Activated T-cell treated with anti-CD3 and anti-CD28 coated beads, Interleukin-2, amount 50 U/mL, for 24 hours (primary cell): ENCODE data around the gene RUBCNL.
A peak's percentile ranks its signal among the peaks of the same experiment; 100 is the strongest.
"Not testable (repeated sequence)": the region's sequence is repeated elsewhere in the genome, so short reads cannot be mapped to it uniquely, and the experiment has no call there.

Experiments used
- DNase-seq: peaks from one replicate; pipeline ENCODE4 v3.0.0-alpha.2; 2020
- H3K27ac Mint-ChIP-seq: 2 replicates; pipeline ENCODE4 v1.8.0; 2020; ENCODE audit warnings: mild to moderate bottlenecking, mixed read lengths
- H3K27me3 Mint-ChIP-seq: 2 replicates; pipeline ENCODE4 v1.8.0; 2020; ENCODE audit warnings: mixed read lengths
- H3K36me3 Mint-ChIP-seq: 2 replicates; pipeline ENCODE4 v1.8.0; 2020; ENCODE audit warnings: low read depth, mixed read lengths
- H3K4me1 Mint-ChIP-seq: 2 replicates; pipeline ENCODE4 v1.8.0; 2020; ENCODE audit warnings: low read depth, mixed read lengths
- H3K4me3 Mint-ChIP-seq: 2 replicates; pipeline ENCODE4 v1.8.0; 2020; ENCODE audit warnings: mild to moderate bottlenecking, moderate library complexity, mixed read lengths
- H3K9me3 Mint-ChIP-seq: 2 replicates; pipeline ENCODE4 v1.8.0; 2020; ENCODE audit warnings: mixed read lengths

Gene RUBCNL, protein sequence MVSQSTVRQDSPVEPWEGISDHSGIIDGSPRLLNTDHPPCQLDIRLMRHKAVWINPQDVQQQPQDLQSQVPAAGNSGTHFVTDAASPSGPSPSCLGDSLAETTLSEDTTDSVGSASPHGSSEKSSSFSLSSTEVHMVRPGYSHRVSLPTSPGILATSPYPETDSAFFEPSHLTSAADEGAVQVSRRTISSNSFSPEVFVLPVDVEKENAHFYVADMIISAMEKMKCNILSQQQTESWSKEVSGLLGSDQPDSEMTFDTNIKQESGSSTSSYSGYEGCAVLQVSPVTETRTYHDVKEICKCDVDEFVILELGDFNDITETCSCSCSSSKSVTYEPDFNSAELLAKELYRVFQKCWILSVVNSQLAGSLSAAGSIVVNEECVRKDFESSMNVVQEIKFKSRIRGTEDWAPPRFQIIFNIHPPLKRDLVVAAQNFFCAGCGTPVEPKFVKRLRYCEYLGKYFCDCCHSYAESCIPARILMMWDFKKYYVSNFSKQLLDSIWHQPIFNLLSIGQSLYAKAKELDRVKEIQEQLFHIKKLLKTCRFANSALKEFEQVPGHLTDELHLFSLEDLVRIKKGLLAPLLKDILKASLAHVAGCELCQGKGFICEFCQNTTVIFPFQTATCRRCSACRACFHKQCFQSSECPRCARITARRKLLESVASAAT

DNA sequence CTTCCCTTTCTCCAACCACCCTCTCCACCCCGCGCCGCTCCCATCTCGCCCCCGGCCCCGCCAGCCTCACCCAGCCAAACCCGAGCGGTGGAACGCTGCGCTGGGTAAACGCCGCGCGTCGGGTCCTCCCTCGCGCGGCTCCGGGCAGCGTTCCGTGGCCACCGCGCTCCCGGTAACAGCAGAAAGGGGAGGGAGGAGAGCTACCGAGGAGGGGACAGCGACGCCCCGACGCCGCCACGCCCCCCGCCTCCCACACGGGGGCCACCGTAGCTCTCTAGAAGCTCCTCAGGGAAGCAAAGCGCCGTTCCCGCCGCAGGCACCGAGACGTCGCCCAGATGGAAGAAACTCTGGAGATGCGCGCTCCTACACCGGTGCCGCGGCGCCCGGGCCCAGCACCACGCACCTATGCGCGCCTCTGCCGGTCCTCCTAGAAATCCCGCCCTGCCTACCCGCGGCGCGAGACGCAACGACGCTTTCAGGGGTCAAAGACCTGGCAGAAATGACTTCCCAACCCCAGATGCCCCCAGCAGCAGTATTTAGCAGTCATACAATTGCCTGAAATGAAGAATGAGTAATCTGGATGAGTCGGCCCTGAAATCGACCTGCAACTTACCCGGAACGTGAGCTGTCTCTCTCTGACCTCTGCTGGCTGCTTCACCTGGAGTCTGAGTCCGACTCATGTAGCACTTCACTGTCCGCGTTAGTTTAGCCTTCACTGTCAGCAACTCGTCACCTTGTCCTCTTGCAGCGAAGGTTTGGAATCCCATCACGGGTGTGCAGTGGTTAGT is at the start of gene RUBCNL:
TSS of gene RUBCNL (minus strand) at position 189 of the 788 bp plus-strand sequence. CDS start 14,777 bp downstream, outside the sequence.
- DNase-seq, result peak; percentile 63
- Mint-ChIP-seq H3K4me1 (peaks cover 30% of the 10 kb centered on the region), H3K4me3 (peak within 1 kb of the TSS; percentile 82), H3K27me3 (peaks cover 51% of the 10 kb centered on the region), H3K36me3 (no peaks in the 10 kb centered on the region), H3K27ac (peak within 1 kb of the TSS; percentile 51), H3K9me3 (no peaks in the 10 kb centered on the region)

DNA sequence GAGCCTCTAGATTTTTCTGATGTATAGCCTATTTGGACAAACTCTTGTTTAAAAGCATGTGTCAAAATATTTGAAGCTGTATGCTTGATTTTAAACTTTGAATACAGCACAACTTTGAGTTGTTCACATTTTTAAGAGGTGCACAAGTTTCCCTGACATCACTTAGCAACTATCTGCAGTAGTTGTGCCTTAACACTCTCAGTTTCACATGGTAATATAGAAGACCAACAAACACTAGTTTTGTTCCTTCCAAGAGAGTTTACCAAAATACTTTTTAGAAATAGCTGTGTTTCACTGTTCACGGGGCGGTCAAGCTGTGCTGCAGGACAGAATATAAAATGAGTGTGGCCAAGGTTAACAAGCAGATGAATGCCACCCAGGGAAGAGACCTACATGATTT is 42.5 kb upstream of the RUBCNL start:
- H3K36me3 Mint-ChIP-seq, H3K4me1 Mint-ChIP-seq, H3K27ac Mint-ChIP-seq, DNase-seq, H3K27me3 Mint-ChIP-seq, H3K9me3 Mint-ChIP-seq, H3K4me3 Mint-ChIP-seq: not testable (repeated sequence)

DNA sequence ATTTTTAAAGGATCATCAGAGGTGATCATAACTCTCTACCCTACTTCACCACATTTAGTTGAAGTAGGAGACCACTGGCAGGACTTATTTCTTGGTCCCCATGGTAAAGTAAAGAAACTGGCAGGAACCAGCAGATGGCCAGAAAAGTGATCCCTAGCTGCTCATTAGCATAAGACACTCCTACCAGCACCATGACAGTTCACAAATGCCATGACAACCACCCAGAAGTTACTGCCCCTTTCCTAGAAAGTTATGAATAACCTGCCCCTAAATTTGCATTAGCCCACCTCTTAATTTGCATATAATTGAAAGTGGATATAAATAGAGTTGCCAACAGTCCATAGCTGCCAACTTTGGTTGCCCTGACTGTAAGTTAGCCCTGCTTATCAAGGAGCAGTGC is 18.4 kb upstream of the RUBCNL start:
- DNase-seq, result no peak
- H3K9me3 Mint-ChIP-seq, result peaks cover 2% of the 10 kb centered on the region
- H3K4me3 Mint-ChIP-seq, result no peak overlapping the region
- H3K36me3 Mint-ChIP-seq, result no peaks in the 10 kb centered on the region
- H3K27ac Mint-ChIP-seq, result no peak overlapping the region
- peaks cover 11% of the 10 kb centered on the region for H3K4me1 Mint-ChIP-seq
- H3K27me3 Mint-ChIP-seq, result peaks cover 9% of the 10 kb centered on the region

DNA sequence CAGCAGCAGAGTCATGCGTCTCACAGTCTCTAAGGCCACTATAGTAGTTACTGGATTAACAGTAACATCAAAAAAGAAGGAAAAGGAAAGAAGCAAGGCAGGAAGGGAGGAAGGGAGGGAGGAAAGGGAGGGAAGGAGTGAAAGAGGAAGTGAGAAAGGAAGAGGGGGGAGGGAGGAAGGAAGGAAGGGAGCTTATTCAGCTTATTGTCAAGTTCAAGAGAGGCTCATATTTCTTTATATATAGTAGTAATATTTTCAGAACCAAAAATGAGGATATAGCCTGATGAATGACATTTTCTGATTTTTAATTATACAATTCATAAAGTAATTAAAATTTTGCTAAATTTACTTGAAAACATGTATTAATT is 17.7 kb upstream of the RUBCNL start:
- Mint-ChIP-seq H3K4me1 (peaks cover 11% of the 10 kb centered on the region), H3K36me3 (no peaks in the 10 kb centered on the region), H3K9me3 (peaks cover 2% of the 10 kb centered on the region), H3K4me3 (no peak overlapping the region), H3K27me3 (peaks cover 7% of the 10 kb centered on the region), H3K27ac (no peak overlapping the region)
- no peak for DNase-seq

DNA sequence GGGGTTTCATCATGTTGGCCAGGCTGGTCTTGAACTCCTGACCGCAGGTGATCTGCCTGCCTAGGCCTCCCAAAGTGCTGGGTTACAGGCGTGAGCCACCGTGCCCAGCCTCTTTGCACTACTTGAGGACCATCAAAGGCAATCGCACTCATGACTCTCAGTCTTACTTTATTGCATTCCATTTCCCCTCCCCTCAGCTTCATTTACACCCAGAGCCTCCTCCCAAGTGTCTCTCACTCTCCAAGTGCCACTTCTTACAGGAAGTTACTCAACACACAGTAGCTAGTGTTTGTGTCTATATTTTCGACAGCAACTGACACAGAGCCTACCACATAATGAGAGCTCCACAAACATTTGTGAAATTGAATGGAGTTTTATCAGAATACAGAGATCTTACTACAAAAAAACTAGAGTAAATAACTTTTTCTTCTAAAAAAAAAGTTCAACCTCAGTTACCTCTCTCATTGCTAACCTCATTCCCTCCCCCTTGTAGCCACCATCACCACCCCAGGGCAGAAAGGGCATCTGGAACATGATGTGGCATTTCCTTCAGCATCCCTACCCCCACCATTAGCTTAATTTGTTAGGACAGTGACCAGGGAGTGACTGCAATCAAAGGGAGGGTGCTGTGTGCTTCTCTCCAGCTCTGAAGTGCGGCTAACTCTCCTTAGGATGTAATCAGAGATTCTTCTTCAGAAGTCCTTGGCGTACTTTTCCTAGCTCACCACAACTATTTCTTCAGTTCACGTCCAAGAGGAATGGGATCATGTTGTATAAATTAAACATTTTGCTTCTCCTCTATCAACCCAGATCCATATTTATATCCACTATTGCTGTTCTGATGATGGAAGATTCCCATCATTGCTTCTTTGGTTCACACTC is 17.0 kb upstream of the RUBCNL start:
- Mint-ChIP-seq H3K27ac (no peak overlapping the region), H3K4me3 (no peak overlapping the region), H3K27me3 (peaks cover 7% of the 10 kb centered on the region), H3K36me3 (no peaks in the 10 kb centered on the region), H3K4me1 (peaks cover 11% of the 10 kb centered on the region), H3K9me3 (peaks cover 2% of the 10 kb centered on the region)
- no peak for DNase-seq

DNA sequence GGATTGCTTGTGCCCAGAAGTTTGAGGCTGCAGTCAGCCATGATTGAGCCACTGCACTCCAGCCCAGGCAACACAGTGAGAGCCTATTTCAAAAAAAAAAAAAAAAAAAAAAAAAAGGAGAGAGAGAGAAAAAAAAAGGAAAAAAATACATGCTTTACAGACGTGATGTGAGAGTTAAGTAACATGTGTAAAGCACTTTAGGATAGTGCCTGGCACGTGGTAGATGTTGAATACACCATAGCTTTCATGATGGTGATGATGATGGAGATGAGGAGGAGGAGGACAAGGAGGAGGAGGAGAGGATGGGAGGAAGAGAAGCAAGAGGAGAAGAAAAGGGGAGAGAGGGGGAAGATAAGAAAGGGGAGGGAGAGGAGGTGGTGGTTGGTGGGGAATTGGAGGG is 15.1 kb upstream of the RUBCNL start:
- no peak for DNase-seq
- Mint-ChIP-seq H3K9me3 (peaks cover 2% of the 10 kb centered on the region), H3K27ac (no peak overlapping the region), H3K36me3 (no peaks in the 10 kb centered on the region), H3K4me3 (no peak overlapping the region), H3K27me3 (peaks cover 3% of the 10 kb centered on the region), H3K4me1 (peaks cover 11% of the 10 kb centered on the region)

DNA sequence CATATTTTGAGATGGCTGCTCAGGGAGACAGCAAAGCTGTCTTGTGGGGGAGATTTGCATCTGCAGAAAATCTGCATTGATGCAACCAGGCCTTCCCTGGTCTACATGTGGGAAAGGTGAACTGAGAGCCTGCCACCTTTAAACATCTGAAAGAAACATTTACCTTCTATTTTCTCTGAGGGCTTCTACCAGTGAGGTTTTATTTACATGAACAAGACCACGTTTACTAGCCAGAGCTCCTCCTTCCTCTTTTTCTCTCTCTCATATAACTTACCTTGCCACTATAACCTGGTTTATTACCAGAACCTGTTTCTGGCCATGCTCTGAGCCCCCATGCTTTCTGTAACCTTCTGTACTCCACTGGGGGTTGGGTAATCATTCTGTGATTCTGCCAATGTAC is 14.4 kb upstream of the RUBCNL start:
- Mint-ChIP-seq H3K4me1 (peaks cover 11% of the 10 kb centered on the region), H3K27me3 (peaks cover 3% of the 10 kb centered on the region), H3K36me3 (no peaks in the 10 kb centered on the region), H3K4me3 (no peak overlapping the region), H3K9me3 (peaks cover 2% of the 10 kb centered on the region), H3K27ac (no peak overlapping the region)
- DNase-seq, result no peak

DNA sequence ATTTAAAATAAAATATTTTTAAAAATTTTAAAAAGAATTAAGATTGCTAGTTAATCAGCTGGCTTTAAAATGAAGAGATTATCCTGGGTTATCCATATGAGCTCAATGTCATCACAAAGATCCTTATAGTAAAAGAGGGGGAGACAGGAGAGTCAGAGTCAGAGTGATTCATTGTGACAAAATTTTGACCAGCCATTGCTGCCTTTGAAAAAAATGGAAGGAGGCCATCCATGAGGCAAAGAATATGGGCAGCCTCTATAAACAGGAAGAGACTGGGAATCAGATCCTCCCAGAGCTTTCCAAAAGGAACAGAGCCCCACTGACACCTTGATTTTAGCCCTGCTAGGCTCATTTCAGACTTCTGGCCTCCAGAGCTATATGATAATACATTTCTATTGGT is 9.3 kb upstream of the RUBCNL start:
- no peak for DNase-seq
- Mint-ChIP-seq H3K4me3 (no peak overlapping the region), H3K36me3 (no peaks in the 10 kb centered on the region), H3K4me1 (peaks cover 7% of the 10 kb centered on the region), H3K27ac (no peak overlapping the region), H3K27me3 (peaks cover 2% of the 10 kb centered on the region), H3K9me3 (no peaks in the 10 kb centered on the region)

DNA sequence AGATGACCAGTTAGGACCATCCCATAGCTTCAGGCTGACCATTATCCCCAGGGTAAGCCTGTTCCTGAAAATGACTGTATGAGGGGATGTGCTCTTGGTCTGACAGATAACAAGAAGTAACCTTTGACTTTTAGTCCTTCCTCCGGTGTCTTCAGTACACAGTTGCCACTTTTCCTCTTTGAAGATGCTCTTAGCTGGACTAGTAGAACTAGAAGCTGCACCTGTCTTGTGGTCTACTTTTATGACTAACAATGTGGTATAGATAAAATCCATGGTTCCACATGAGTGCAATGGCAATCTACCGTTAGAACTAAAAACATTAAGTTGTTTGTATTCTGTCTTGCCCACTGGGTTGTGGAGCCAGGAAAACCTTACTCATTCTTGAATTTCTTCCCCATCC is 5.9 kb upstream of the RUBCNL start:
- H3K27ac Mint-ChIP-seq, result no peak overlapping the region
- no peak for DNase-seq
- peaks cover 23% of the 10 kb centered on the region for H3K4me1 Mint-ChIP-seq
- no peaks in the 10 kb centered on the region for H3K36me3 Mint-ChIP-seq
- peaks cover 8% of the 10 kb centered on the region for H3K27me3 Mint-ChIP-seq
- H3K4me3 Mint-ChIP-seq, result no peak overlapping the region
- no peaks in the 10 kb centered on the region for H3K9me3 Mint-ChIP-seq

DNA sequence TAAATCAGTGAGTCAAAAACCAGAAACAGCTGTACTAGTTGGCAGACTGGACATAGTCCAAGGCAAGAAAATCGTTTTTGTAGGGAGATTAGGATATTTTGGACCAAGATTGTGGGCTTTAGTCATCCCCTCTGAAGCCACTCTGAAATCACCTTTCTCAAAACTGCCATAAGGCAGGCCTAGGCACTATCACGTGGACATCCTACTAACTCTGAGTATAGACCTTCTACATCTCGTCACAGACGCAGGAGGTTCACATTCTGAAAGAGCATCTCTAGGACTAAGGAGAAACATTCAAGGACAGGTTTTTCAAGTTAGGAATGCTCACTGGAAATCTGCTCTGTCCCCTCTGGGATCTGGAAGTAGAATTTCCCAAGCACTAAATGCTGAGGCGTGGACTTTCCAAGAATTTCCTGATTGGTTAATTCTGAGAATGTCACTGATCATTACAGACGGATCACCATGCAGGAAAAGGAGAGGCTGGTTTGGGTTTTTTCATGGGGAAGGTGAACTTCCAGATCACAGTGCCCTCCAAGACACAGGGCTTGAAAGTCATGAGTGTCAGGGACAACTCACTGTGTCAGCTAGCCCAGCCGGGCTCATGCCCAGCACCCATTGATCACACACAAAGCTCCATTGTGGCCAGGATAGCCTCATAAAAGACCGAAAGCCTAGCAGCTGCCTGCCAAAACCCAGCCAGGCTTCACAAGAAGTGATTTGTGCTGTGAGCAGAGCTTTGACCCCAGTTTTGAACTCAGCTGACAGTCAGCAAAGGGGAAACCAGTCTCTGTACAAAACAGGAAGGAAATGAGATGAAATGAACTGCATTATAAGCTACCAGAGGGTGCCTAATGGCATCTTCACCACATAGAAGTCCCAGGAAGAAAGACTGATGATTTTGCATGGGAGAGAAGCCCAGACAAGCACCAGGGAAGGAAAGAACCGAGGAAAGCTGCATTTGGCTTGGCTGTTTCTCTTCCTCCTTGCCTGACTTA is 2.7 kb upstream of the RUBCNL start:
- H3K27me3 Mint-ChIP-seq, result peaks cover 37% of the 10 kb centered on the region
- H3K4me3 Mint-ChIP-seq, result no peak overlapping the region
- no peaks in the 10 kb centered on the region for H3K9me3 Mint-ChIP-seq
- H3K4me1 Mint-ChIP-seq, result peaks cover 38% of the 10 kb centered on the region
- no peaks in the 10 kb centered on the region for H3K36me3 Mint-ChIP-seq
- H3K27ac Mint-ChIP-seq, result no peak overlapping the region
- DNase-seq, result no peak

DNA sequence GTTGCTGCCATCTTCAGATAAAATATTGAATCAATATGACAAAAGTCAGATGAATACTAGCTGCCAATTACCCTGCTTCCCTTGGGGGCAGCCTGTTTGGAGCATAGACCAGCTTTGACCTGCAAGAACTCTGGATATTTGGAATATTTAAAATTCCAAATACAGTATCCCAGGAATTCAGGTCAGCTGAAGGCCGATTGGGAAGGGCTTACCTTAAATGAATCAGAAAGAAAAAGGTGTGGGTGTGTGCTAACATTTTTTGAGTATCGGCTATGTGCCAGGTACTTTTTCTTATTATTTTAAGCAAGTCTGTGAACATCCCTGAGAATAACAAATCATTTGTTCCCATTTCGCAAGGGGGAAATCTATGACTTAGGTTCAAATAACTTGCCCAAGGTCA is 1.8 kb upstream of the RUBCNL start:
- peaks cover 42% of the 10 kb centered on the region for H3K27me3 Mint-ChIP-seq
- H3K4me3 Mint-ChIP-seq, result no peak overlapping the region
- H3K36me3 Mint-ChIP-seq, result no peaks in the 10 kb centered on the region

DNA sequence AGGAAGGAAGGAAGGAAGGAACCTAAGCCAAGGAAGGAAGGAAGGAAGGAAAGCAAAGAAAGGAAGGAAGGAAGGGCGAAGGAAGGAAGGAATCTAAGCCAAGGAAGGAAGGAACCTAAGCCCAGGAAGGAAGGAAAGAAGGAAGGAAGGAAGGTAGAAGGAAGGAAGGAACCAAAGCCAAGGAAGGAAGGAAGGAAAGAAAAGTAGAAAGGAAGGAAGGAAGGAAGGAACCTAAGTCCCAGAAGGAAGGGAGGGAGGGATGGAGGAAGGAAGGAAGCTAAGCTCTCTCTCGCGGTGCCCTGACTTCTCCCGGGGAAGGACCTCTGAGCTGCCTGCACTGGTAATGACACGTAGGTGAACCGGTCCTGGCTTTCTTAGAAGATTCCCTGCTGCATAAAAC is 1.3 kb upstream of the RUBCNL start:
- no peaks in the 10 kb centered on the region for H3K9me3 Mint-ChIP-seq
- no peak overlapping the region for H3K27ac Mint-ChIP-seq

More for the DNA sequence above, 1.8 kb upstream of the RUBCNL start:
- DNase-seq, result no peak
- Mint-ChIP-seq H3K27ac (no peak overlapping the region), H3K4me1 (peaks cover 38% of the 10 kb centered on the region), H3K9me3 (no peaks in the 10 kb centered on the region)

DNA sequence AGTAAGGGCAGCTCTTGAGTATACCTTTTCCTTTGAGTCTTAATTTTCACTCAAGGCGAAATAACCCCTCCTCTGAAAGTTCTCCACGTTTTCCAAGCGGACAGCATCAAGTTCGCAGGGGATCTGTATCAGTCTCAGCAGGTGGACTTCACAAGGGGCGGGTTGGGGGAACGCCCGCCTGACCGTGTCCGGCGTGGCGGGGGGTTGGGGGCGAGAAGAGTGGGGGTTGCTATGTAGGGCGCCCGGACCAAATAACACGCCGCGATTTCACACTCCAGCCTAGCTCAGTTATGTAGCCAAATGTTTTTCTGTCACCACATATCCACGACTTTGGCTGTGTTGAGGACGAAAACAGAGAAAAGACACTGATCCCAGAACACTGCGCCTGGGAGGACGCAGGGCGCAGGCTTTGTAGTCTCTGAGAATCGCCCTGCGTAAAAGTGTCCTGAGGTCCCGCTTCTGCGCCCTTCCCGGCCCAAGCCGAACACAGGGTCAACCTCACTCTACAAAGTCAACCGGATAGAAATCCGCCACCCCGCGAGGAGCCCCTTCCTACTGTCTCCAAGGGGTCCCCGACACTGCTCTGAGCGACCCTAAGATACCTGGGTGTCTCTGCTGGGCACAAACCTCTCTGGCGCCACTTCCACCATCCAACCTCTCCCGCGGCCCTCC is 524 bp downstream of the RUBCNL start:
- no peak for DNase-seq
- peak overlapping the region; percentile 51 for H3K27ac Mint-ChIP-seq
- no peaks in the 10 kb centered on the region for H3K9me3 Mint-ChIP-seq
- H3K27me3 Mint-ChIP-seq, result peaks cover 57% of the 10 kb centered on the region
- peak overlapping the region; percentile 82 for H3K4me3 Mint-ChIP-seq
- no peaks in the 10 kb centered on the region for H3K36me3 Mint-ChIP-seq
- H3K4me1 Mint-ChIP-seq, result peaks cover 30% of the 10 kb centered on the region

More for the DNA sequence above, 1.3 kb upstream of the RUBCNL start:
- no peak for DNase-seq
- peaks cover 35% of the 10 kb centered on the region for H3K4me1 Mint-ChIP-seq
- H3K4me3 Mint-ChIP-seq, result no peak overlapping the region
- H3K27me3 Mint-ChIP-seq, result peaks cover 47% of the 10 kb centered on the region
- no peaks in the 10 kb centered on the region for H3K36me3 Mint-ChIP-seq
